Fibroblast of villous mesenchyme (primary cell): ENCODE results near the gene ST6GAL1. TPM values are rescaled to one million over a fixed set of nuclear protein-coding genes. Genes with fewer than 3 reads are reported as not detected.

Experiments
- DNase-seq: peaks from one replicate; pipeline ENCODE4 v3.0.0-alpha.2; 2010; ENCODE audit warnings: low read depth
- H3K4me3 ChIP-seq: 2 replicates; pipeline ENCODE4 v1.5.1; 2011; ENCODE audit warnings: low read depth, mild to moderate bottlenecking, low read length
- CTCF ChIP-seq: IDR thresholded peaks from 2 replicates; pipeline ENCODE4 v1.5.1; 2012; ENCODE audit warnings: low read depth, mild to moderate bottlenecking, low read length; ENCODE audit not compliant: insufficient read depth
- total RNA-seq: library from RNA; depleted of rRNA; stranded (reverse); fragments of >200 nt; gene quantifications from 2 replicates; pipeline ENCODE4 v1.2.3, GENCODE V29; 2012

The ST6GAL1 gene
- total RNA-seq, 1 donor: 1.3 TPM

- no peak for DNase-seq
- TF ChIP-seq CTCF: no peak
- no peak overlapping the region for H3K4me3 ChIP-seq
Observed at GRCh38 chr3:187073581-187074098, 143.3 kb downstream of the ST6GAL1 start.

- no peak overlapping the region for H3K4me3 ChIP-seq
- no peak for TF ChIP-seq CTCF
- no peak for DNase-seq
Observed at GRCh38 chr3:187074846-187075245, 144.5 kb downstream of the ST6GAL1 start.

- H3K4me3 ChIP-seq: no peak overlapping the region
- DNase-seq: no peak
- no peak for TF ChIP-seq CTCF
Observed at GRCh38 chr3:187076297-187076696, 146.0 kb downstream of the ST6GAL1 start.

GRCh38 chr3:187077085-187077484 is 146.8 kb downstream of the ST6GAL1 start:
- H3K4me3 ChIP-seq: no peak overlapping the region
- no peak for DNase-seq
- TF ChIP-seq CTCF: no peak

GRCh38 chr3:187077537-187077936 is 147.2 kb downstream of the ST6GAL1 start:
- H3K4me3 ChIP-seq: no peak overlapping the region
- no peak for TF ChIP-seq CTCF
- DNase-seq: no peak

GRCh38 chr3:187079090-187080022 is 149.0 kb downstream of the ST6GAL1 start:
- no peak for TF ChIP-seq CTCF
- H3K4me3 ChIP-seq: no peak overlapping the region
- DNase-seq: no peak
